ENCODE measurements around the gene HS6ST1.
"Not testable (repeated sequence)": the region's sequence is repeated elsewhere in the genome, so short reads cannot be mapped to it uniquely, and the experiment has no call there.

The HS6ST1 gene

DNA sequence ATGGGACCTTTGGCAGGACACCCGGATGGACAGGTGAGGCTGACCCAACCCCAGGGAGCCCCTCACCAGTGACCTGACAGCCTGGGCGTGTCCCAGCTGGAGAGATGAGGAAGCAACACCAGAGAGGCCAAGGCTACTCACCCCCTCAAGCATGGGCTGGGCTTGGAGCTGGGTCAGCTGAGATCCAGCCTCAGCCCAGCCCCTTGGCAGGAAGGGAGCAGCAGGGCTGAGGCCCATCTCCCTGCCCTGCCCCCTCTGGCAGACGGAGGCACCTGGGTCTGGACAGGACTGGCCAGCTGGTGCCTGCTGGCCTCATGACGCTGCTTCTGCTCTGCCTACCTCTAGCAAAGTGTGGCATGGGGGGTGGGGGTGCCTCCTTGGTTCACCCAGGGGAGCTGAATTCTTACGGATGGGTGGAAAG, 37.8 kb downstream of the HS6ST1 start:
- DNase-seq, result no peak

DNA sequence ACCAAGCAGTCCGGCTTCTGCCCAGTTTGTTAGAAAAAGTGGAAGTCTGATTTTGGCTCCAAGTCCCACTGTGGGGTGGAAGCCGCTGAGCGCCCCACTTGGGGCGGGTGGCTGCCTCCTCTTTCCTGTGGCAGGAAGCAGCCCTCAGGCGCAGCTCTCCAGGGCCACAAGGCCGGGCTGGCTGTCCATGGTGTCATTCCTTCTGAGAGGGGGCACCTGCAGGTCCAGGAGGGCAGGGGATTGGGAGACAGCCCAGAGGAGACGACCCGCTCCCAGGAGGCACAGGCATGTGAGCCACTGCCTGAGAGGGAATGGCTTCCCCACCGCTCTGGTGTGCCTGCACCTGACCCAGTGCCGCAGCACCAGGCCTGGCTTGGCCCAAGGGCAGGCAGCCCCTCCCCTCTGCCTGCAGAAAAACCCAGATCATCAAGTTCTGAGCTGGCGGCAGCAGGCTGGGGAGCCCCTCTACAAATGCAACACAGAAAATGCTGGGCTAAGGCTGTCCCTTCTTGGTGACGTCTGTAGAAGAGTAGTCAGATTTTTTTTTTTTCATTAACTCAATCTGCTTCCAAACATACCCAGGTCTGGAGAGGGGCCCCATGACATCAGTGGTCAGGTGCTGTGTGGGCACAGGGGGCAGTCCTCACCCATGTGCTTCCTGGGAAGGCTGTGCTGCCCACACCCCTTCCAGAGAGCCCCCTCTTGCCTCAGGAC, 38.4 kb downstream of the HS6ST1 start:
- DNase-seq, result no peak

DNA sequence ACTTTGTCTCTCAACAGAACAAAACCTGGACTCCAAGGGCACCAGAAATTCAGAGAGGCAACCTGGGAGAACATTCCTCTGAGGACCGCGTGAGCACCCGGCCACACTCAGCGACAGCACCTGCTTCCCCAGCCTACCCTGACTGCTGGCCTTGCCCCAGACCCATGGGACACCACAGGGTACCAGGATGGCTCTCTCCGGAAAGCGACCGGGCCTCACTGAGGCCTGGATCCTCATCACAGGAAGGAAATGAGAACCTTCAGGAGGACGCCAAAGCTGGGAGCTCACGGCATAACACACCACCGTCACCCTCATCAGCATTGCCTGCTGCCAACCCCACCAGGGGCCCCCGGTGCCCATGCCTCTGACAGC, 38.9 kb downstream of the HS6ST1 start:
- DNase-seq, result no peak

DNA sequence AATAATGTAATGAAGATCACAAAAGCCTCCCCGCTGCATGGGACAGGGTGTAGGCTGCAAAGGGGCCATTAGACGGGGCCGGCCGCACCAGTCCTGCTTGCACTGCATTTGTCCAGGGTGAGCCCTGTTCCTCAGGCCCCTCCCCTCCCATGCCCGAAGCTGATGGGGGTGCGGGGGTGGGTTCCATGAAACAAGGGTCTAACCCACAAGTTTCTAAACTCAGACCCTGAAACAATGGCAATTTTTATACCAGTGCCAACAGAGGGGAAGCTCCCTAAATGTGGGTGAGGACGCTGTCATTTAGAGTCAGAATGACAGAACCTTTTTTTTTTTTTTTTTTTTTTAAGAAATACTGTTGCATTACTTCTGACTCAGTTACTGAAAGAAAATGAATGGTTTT, 39.7 kb downstream of the HS6ST1 start:
- DNase-seq, result no peak

DNA sequence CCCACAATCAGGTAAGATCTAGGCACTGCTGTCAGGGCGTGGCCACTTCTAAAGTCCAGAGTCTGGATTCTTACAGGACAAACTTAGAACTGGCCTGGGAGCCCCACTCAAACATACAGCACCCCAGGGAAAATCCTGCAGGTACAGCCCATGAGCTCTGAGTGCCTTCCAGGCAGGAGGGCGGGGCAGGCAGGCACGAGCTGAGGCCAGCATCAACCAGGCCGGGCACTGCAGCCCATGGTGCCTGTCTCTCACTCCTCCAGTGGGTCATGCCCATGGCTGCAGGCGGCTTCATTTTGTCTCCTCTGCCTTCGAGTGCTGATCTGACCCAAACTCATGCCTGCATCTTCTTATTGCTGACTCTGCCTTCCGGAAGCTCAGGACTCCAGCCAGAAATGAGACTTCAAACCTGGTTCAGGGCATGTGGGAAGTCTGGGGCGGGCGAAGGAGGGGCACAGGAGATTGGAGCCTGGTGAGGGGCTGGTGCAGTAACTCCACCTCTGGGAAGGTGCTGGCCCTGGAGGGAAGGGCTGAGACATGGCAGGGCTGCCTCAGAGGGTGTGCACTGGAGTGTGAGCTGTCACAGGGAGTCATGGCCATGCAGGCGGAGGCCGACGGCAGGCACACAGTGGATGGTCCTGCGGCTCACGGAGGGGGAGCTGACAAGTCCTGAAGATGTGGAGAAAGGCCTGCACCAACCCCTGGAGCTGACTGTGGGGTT, 40.5 kb downstream of the HS6ST1 start:
- DNase-seq, result no peak

DNA sequence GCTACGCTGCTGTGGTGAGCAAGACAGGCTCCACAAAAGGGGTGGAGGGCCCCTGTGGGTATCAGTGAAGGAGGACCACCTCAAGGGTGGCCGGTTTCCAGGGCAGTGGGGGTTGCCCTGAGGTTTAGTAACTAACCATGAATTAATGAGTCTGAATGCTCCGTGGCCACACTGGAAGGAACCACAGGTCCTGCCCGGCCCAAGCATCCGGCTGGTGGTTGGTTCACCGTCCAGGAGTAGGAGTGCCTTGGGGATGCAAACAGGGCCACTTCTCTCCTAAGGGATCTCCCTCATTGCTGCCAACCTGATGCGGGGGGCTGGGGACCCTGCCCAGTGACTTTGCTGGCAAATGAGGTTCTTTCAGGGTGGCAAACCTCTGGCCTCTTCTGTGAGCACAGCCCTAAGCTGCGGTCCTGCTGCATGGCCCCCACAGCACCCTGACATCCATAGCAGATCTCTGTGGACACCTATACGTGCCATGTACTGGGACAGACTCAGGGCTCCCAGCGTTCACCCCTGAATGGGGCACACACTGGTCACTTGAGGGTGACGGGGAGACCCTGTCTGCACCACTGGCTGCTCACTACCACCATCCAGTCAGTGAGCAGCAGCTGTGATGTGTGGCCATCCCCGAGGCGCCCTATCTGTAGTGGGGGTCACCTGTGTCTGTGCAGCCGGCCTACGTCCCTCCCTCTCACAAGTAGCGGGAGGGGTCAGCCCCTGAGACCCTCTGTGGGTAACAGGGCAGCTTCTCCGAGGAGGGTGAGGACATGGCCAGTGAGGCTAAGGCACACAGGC, 41.6 kb downstream of the HS6ST1 start:
- DNase-seq, result no peak

DNA sequence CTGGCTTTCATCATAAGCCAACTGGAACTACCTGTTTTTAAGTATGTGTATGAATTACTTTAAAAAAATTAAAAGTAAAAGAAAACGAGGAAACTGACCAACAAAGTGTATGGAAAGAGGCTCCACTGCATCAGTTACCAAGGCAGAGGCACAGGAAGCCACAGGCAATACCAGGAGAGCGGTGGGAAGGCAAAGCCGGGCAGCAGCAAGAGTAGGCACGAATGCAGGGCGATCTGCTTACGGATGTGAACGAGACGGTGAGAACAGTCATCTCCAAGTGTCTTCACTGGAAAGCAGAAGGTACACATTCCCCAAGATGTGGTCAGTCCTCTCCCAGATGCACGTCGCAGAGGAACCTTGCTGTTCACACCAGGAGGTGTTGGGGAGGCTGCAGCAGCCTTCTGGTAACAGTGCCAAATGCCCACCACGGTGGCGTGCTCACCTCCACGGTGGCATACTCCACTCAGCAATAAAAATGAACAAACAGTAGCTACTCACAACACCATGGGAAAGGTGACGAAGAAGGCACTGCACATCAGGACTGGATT, 43.1 kb downstream of the HS6ST1 start:
- DNase-seq, result no peak

DNA sequence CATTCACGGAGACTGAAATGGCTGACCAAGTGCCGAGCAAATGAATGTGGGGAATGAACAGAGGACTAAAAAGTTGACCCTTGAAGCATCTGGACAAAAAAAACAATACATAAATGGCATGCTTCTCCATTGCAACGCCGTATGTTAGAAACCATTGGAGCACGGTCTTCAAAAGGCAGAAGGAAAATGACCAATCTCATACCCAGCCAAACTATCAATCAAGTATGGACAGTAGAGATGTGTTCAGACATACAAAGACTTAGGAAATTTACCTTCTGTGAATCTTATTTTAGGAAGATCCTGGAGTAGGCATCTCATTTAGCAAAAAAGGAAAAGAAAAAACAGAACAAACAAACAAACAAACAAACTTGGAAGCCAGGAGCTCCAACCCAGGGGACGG, 44.5 kb downstream of the HS6ST1 start:
- no peak for DNase-seq

DNA sequence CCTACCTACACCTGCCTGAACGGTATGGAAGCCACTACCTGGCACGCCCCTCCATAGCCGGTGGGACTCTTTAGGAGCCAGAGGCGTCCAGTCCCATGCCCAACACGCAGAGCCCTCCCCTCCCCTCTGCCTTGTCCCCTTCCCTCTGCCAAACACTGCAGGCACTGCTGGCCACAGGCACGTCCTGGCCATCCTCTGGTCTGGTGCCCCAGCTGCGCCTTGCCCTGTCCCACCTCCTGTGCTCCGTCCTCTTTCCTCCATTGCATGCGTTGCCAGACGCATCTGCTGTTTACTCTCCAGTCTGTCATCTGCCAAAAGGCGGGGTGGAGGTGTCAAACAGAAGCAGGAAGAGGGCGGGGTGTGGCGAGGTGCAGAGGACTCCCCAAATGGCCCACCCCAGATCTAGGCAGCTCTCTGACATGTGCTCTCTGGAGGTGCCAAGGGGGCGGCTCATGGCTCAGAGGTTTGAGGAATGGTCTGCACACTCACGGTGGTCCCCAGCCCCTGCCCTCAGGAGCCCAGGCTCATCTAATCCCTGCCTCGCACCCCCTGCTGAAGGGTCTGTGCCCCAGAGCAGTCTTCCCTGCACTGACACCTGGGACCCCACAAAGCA, 45.1 kb downstream of the HS6ST1 start:
- DNase-seq, result no peak

DNA sequence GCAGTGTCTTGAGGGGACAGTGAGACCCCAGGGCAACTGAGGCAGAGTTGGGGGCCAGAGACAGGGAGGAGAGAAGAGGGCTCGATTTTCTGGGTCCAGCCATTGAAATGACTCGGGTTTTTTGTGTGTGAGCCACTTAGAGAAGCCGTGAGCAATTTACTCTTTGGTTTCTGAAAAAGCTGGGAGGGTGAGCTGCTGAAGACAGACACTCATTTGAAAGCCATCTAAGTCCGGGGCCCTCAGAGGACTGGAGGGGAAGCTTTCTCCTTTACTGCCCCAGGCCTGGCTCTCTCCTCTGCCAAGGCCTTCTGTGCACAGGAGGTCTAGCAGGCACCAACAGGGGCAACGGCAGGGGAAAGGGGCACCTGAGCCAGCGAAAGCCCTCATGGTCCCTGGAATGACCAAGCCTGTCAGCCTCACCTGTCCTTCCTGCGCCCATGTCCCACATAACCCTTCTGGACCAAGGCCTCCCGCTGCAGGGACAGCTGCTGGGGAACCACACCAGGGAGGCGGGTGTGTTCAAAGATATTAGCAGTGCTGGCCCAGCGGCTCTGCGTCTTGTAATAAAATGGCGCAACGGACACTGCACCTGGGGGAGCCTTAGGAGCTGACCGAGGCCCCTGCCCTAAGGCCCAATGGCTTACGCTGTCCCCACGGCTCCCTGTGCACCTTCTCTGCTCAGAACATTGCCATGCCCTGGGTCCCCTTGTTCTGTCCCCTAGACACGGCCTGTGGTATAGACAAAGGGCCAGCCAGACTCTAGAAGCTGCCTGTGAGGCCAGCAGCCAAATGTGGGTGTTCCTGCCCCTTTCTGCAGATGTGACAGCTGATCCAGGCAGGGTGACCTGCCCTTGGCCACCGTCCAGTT, 45.8 kb downstream of the HS6ST1 start:
- no peak for DNase-seq

DNA sequence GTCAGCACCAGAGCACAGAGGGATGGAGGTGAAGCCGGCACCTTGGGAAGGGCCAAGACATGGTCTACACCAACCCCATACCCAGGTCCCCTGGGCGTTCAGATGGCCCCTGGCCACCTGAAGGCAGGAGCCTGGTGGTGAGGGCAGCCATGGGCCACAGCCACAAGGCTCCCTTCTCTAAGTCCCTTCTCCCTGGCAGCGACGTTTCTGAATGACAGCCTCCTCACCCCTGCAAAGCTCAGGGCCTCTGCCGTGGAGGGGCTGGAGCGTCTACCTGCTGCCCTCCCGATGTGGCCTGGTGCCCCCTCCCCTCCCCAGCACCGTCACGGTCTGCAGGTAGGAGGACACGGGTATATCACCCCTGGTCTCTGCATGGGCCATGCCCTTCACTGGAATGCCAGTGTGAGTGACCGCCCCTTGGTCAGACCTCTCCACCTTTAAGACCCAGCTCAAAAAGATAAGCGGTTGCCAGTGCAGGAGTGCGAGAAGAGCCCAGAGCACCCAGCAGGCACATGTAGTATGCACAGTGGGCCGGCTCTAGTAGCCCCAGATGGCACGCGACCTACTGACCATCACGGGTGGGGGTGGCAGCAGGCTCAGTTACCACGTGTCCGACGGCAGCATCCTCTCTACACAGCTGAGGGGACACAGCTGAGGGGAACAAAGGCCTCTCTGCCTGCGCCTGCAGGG, 46.6 kb downstream of the HS6ST1 start:
- no peak for DNase-seq

DNA sequence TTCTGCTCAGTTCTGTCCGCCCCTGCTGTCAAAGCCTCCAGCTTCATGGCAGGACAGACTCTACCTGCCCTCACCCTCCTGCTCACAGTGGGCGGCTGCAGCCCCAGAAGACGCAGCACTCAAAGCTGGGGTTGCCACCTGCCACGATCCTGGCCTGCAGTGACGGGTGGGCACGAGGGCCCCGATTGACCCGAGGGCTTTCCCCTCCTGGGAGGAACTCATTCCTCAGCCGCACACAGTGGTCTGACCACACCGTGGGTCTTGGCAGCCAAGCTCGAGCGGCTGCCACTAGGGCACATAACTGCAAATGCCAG, 47.1 kb downstream of the HS6ST1 start:
- no peak for DNase-seq

DNA sequence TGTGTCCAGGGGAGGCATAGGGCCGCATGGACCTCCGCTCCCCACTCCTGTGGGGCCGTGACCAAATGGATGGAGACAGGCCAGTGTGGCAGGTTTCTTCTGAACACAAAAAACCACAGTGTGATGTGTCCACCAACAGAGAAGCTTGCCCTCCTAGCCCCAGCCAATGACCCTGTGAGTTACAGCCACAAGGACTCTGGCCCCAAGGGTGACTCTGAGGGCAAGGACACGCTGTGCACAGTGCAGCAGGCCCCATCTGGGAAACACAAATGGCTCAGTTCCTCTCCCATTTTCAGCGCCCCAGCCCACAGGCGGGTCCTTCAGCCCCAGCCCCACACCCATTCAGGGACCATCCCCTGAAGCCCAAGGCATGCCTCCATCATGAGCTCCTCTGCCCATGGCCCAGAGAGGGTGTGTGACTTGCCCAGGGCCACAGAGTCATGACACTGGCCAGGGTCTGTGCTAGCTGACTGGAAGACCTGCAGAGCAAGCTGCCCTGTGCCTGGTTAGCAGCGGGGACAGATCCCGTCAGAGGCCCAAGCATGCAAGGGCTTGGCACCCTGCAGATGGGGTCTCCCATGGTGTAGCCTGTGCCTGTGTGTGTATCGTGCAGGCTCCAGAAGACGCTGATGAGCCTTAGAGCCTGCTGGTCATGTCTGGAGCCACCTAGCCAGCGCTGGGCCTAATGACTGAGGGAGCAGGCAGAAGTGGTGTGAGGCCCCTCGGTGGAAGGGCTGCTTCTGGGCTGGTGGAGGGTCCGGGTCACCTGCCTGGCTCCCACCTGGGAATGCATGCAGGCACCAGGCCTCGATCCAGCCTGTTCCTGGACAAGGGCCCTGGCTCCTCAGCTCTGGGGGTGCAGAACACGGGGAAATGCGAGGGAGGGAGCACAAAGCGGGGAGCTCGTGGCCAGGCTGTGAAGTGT, 47.7 kb downstream of the HS6ST1 start:
- no peak for DNase-seq

DNA sequence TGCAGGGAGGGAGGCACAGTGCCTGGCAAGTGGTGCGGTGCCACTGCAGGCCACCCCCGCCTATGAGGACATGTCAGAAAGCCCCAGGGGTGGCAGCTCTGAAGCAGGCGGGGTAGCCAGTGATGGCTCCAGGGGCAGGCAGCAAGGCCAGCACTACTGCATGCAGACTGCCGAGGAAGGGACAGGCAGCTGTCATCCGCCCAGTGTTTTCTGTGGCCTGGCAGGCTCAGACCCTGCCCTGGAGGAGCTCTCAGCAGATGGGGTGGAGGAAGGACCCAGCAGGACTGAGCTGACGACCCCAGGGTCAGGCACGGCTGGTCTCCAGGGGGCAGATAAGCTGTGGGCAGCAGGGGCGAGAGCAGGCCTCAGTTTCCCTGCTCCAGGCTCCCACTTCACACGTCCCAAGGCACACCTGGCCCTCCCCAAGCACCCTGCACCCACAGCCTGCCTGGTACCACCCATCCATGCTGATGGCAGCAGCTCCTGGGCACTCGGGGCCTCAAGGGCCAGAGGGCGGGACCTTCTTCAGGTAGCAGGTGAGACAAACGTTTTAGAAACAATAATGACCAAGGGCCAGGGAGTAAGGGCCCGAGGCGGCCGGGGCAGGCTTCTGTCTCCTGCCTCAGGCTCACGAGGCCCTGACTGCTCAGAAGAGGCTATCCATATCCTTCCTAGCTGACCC, 48.5 kb downstream of the HS6ST1 start:
- DNase-seq, result no peak

DNA sequence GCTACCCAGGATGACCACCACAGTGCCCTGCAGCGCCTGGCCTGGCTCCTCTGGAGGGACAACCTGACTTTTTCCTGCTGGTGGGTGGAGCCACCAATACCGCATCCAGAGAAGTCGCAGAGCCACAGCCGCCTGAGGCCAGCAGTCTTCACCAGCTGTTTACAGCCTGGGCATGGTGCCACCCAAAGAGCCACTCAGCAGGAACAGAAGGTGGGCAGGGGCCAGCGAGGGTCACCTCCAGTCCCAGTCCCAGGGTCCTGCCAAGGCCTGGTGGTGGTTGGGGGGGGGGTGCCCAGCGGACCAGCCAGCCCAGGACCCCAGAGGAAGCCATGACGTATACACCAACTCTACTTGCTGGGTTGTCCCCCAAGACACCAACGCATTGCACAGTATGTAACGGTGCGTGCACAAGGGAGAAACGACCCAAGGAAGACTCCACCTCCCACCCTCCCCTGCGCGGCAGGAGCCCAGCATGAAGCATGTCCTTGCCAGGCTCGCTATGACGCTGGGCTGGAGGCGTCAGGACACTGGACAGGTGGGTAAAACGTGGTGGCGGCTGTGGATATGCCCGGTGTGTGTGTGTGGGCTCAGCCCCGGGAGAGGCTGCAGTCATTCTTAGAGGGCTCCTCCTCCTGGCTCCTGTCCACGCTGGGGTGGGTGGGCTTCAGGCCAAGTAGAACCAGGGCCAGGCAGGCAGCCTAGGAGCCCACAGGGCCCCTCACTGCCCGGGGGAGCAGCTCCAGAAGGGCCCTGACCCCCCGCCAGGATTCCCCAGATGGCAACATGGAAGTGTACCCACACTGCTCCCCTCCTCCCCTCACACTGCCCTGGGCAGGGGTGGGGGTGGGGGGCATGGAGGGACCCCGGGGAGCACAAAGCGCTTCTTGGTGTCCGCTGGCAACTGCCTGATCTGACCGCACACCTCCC, 49.3 kb downstream of the HS6ST1 start:
- no peak for DNase-seq

DNA sequence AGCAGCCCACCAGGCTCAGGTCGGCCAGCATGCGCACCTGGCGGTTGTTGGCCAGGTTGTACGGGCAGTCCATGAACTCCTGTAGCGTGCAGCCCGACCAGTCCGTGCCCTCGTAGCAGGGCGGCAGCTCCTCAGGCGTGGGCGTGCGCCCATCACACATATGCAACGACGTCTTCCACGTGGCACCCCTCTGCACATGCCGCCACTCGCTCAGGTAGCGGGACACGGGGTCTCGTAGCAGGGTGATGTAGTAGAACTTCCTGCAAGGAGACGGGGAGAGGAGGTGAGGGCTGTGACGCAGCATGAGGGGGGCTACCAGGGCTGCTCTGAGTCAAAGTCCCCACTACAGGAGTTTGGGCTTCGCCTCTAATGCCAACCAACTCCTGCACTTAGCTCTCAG, 50.1 kb downstream of the HS6ST1 start:
- not testable (repeated sequence) for DNase-seq

DNA sequence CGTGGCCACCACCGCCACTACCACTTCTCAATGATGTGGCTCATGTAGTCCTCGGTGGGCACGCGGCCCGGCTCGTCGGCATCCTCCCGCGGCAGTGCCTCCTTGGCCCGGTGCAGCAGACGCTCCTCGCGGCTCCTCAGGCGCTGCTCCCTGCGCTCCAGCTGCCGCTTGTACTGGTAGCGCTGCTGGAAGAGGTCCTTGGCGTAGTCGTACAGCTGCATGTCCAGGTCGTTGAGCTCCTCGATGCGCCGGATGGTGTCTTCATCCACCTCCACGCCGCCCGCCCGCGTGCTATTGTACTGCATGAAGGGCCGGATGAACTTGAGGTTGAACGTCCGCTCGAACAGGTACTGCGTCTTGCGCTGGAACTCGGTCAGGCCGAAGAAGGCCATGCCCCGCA, 50.5 kb downstream of the HS6ST1 start:
- not testable (repeated sequence) for DNase-seq

DNA sequence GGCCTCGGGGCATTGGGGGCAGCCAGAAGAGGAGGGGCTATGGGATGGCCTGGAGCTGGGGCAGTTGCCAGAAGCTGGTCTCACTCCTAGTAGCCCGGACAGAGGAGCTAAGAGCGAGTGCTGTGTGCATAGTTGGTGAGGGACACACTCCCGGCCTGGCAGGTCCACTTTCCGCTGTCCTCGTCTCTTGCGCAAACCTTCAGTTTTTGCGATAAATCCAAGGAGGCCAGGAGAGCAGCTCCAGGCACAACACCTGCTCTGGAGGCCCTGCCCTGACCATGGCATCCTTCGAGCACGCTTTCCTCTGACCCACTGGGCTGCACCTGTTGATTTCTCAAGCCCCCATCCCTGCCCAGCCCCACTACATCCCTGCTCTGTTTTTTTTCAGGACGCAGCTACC, 51.0 kb downstream of the HS6ST1 start:
- DNase-seq, result not testable (repeated sequence)

DNA sequence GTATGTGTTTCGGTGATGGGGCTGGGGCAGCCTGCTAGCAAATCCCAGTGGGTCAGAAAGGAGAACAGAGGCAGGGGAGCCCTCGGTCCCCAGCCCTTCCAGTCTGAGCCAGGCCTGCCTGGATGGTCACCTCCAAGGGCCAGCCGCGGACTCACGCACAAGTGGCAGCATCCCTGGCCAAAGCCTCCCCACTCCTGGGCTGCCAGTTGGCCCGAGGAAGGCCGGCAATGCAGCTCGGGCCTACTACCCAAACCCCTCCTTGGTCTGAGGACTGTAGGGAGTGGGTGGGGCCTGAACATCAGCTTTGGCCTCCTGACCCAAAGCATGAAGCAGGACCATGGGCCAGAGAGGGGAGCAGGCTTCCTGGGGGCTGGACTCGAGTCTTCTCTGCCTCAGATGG, 51.5 kb downstream of the HS6ST1 start:
- not testable (repeated sequence) for DNase-seq

All from stimulated activated CD4-positive, alpha-beta T cell treated with anti-CD3 and anti-CD28 coated beads, Interleukin-4, amount 100 ng/mL, for 24 hours (primary cell).